T1000 (cell line): ENCODE data around the gene LTB.

Experiments
- DNase-seq: peaks from one replicate; lab custom pipeline; 2025; ENCODE audit warnings: mixed read lengths; lab: John Stamatoyannopoulos, UW

The LTB gene, protein sequence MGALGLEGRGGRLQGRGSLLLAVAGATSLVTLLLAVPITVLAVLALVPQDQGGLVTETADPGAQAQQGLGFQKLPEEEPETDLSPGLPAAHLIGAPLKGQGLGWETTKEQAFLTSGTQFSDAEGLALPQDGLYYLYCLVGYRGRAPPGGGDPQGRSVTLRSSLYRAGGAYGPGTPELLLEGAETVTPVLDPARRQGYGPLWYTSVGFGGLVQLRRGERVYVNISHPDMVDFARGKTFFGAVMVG

GRCh38 chr6:31582230-31582643 lies at the start of gene LTB:
TSS of gene LTB (minus strand) at chr6:31582424. CDS start at chr6:31582417, 7 bp downstream.
- no peak for DNase-seq

DNA sequence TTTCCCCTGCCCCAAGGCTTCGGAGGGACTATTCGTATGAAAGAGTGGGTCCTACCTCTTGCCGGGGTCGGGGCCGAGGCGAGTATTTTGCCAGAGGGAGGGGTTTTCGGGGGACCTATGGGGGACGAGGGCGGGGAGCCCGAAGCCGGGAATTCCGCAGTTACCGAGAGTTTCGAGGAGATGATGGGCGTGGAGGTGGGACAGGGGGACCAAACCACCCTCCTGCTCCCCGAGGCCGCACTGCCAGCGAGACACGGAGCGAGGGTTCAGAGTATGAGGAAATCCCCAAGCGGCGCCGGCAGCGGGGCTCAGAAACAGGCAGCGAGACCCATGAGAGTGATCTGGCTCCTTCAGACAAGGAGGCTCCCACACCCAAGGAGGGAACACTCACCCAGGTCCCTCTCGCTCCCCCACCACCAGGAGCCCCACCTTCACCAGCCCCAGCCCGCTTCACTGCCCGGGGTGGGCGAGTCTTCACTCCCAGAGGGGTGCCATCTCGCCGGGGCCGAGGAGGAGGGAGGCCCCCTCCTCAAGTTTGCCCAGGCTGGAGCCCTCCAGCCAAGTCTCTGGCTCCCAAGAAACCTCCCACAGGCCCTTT lies 49.6 kb upstream of the LTB start:
- DNase-seq = no peak

DNA sequence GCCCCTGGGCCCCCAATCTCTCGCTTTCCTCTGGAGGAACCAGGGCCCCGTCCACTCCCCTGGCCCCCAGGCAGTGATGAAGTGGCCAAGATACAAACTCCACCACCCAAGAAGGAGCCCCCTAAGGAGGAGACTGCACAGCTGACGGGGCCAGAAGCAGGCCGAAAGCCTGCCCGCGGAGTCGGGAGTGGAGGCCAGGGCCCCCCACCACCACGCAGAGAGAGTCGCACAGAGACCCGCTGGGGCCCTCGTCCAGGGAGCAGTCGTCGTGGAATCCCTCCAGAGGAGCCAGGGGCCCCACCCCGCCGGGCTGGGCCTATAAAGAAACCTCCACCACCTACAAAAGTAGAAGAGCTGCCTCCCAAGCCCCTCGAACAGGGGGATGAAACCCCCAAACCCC lies 49.0 kb upstream of the LTB start:
- no peak for DNase-seq

- DNase-seq = no peak
These were observed 48.1 kb upstream of the LTB start for GRCh38 chr6:31630177-31630934.

DNA sequence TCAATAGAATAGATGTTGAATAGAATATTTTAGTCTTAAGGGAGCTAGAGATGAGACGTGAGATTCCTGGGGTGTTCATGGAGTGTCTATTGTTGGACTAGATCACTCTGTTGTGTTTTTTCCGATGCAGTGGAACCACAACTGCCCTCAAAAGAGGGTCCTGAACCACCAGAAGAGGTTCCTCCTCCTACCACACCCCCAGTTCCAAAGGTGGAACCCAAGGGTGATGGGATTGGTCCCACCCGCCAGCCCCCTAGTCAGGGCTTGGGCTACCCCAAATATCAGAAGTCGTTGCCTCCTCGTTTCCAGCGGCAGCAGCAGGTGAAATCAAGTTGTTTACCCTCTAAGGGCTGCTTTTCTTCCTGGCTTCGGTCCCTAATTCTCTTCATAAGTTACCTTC lies 46.8 kb upstream of the LTB start:
- DNase-seq = no peak

- no peak for DNase-seq
These were observed 45.6 kb upstream of the LTB start for GRCh38 chr6:31627690-31628287.

DNA sequence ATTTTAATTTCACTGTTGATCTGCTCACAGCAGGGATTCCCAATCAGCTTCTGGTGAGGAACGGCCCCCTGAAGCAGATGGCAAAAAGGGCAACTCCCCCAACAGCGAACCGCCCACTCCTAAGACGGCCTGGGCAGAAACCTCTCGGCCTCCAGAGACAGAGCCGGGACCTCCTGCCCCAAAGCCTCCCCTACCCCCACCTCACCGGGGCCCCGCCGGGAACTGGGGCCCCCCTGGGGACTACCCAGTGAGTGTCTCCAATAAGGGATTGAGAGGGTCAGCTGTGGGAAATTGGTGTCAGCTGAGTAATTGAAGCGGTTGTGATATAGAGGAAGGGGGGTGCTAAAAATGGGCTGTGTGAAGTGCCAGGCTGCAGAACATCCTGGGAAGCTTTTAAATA lies 44.7 kb upstream of the LTB start:
- no peak for DNase-seq

DNA sequence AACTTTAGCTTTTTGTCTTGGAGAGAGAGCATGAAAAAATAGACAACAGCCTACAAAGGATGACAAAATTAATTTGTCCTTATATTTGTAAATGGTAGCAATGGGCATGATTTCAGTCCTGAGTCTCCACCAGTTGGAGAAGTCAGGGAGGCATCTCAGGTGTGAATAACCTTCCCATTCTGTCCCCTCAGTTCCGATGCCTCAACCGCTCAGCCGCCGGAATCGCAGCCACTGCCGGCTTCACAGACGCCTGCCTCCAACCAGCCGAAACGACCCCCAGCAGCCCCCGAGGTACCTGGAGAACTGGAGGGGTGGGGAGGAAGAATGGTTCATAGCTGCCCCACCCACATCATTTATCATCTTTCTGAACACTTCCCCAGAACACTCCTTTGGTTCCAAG lies 41.8 kb upstream of the LTB start:
- DNase-seq = no peak

- no peak for DNase-seq
These were observed 40.5 kb upstream of the LTB start for GRCh38 chr6:31622684-31623091.

GRCh38 chr6:31621991-31622390 lies 39.8 kb upstream of the LTB start:
- no peak for DNase-seq

DNA sequence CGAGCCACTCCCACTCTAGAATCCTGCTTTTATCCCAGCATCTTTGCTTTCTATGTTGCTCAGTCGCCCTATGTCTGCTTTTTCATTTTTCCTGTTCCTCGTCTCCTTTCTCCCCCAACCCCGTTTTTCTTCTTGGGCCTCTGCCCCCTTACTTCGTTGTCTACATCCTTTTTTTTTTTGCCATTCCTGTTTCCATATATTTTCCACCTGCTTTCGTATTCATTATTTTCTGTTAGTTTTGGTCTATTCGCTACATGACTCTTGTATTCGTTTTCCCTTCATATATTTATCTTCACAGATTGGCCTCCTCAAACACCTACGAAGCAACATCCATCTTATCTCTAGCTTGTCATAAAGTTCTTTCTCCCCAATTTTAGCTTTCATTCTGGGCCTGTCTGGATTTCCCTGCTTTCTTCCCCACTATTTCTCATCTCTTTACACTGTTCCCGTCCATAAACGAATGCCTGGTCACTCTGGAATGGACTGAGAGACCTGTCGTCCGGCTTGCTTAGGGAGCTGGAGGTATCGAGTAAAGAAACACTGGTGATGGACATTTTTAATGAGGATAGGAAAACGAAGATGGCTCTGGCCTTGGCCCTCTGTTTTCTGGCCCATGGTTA lies 39.2 kb upstream of the LTB start:
- DNase-seq = no peak

DNA sequence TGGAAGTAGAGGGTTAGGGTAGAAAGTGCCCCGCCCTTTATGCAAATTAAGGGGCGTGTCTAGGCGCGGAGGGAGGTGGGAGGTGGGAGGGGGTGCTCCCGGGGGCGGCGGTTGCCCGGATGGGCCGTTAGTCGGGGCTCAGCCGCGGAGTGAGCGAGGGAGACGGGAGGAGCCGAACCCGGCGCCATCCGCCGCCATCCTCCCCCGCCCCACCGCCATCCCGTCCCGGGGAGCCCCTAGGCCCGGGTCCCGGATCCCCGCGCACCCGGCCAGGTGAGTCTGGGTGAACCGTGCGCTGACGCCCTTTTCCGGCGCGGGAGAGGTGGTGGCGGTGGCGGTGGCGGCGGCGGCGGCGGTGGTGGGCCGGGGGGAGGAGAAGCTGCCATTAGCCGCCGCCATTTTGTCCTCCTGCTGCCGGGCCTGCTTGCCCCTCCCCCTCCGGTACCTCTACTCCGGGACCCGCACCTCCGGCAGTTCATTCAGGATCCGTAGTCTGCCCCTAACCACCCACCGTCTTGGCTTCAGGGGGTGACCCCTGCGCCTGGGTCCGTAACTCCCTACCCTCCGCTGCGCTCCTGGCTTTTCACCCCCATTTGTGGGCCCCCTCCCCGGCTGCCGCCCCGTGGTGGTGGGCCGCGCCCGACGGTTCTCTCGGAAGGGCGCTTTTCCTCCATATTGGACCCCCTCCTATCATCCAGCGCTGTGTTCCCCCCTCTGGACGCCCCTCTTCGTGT lies 38.5 kb upstream of the LTB start, which contains the start of gene PRRC2A:
Gene PRRC2A, plus strand, starts transcription at position 130 of the 734 bp plus-strand sequence. CDS start 2,075 bp downstream, outside the sequence.
- no peak for DNase-seq

GRCh38 chr6:31619805-31620585 lies 37.8 kb upstream of the LTB start:
- DNase-seq = peak; percentile 97

DNA sequence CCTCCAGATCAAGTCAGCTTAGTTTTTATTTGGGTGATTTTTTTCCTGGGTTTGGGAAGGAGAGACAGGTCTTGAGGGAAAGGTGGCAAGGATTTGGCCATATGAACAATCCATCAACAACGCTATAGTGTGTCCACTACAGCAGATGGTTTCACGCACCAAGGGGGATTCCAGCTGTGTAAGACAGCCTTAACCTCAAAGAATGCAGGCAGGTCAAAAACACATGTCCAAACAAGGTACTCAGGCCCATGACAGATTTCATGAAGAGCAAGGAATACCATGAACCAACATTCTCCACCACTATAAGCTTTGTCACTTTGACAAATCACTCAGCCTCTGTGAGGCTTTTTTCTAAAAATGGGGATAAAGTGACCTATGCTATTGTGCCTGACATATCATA lies 34.8 kb upstream of the LTB start:
- DNase-seq = no peak

DNA sequence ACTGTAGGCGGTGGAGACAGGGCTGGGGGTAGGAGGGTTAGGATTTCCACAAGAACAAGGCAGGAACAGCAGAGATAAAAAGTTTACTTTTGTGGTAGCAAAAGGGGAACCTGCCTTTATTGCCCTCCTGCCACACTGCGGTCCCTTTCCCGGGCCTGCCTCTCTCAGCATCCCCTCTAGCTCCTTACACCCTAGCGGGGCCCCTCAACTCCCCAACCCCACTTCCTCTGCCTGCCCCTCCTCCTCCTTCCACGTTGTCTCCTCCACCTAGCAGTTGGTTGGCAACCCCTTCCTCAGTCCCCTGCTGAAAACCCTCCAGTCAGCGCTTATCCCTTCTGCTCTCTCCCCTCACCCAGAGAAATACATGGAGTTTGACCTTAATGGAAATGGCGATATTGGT lies 33.5 kb upstream of the LTB start:
- no peak for DNase-seq

GRCh38 chr6:31614684-31615578 lies 32.7 kb upstream of the LTB start, which contains the start of gene AIF1:
TSS of gene AIF1 (plus strand) at chr6:31615234. CDS start at chr6:31615330, 96 bp downstream.
- DNase-seq = no peak

DNA sequence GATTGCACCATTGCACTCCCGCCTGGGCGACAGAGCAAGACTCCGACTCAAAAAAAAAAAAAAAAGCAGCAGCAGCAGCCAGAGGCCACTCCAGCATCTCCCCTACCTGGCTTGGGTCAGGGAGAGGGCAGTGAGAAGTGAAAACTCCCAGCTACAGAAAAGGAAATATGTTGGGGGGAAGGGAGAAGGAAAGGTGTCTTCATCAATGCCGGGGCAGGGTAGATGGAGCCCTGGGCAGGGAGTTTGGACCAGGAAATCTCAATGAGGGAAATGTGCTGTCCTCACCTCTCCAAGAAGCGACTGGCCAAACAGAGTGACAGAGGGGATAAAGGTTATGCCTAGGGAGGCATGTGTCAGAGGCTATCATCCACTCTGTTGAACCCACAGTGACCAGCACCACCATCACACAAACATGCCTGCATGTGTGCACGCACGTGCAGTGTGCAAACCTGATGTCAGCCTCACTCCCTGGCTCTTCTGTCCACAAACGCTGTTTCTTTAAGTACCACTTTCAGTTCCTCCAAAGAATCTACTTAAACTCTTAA lies 31.9 kb upstream of the LTB start:
- no peak for DNase-seq

DNA sequence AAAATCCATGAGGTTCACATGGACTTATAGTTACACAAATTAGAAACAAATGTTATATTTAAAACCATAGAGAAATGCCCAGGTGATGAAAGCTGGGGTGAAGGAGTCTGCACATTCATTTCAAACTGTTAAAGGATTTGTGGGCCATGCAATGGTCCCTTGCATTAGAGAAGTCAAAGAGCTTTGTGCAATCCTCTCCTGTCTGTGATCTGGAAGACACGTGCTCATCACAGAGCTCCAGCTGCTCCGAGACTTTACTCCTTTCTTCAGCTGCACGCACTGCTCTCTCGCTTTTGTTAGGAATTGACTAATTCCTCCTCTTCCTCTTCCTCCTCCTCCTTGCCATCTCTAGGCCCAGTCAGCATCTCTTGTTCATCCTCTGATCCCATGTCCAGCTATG lies 28.7 kb upstream of the LTB start:
- no peak for DNase-seq
